GM18526 (cell line): ENCODE data around the gene CAMK2G.

ENCODE experiments used
- POLR2A ChIP-seq: IDR thresholded peaks from 3 replicates; pipeline ENCODE4 v1.6.1; 2011; ENCODE audit not compliant: insufficient read length; ENCODE audit errors: extremely low read depth

Gene CAMK2G

GRCh38 chr10:73872190-73872710 lies 2.1 kb downstream of the CAMK2G start:
- TF ChIP-seq POLR2A, result no peak

- no peak for TF ChIP-seq POLR2A
Observed at GRCh38 chr10:73871295-73872189, 2.8 kb downstream of the CAMK2G start.

- TF ChIP-seq POLR2A, result no peak
Observed at GRCh38 chr10:73868655-73869195, 5.6 kb downstream of the CAMK2G start.

GRCh38 chr10:73867871-73868631 lies 6.3 kb downstream of the CAMK2G start:
- TF ChIP-seq POLR2A, result no peak

- TF ChIP-seq POLR2A, result no peak
Observed at GRCh38 chr10:73867126-73867807, 7.1 kb downstream of the CAMK2G start.

- TF ChIP-seq POLR2A, result no peak
Observed at GRCh38 chr10:73866621-73867020, 7.7 kb downstream of the CAMK2G start.

- peak; percentile 26 for TF ChIP-seq POLR2A
Observed at GRCh38 chr10:73865459-73866442, 8.6 kb downstream of the CAMK2G start.

GRCh38 chr10:73865107-73865458 lies 9.3 kb downstream of the CAMK2G start:
- TF ChIP-seq POLR2A, result no peak

- TF ChIP-seq POLR2A, result no peak
Observed at GRCh38 chr10:73864229-73864628, 10.1 kb downstream of the CAMK2G start.

GRCh38 chr10:73863039-73863817 lies 11.1 kb downstream of the CAMK2G start:
- TF ChIP-seq POLR2A, result no peak

GRCh38 chr10:73862011-73862410 lies 12.3 kb downstream of the CAMK2G start:
- TF ChIP-seq POLR2A, result no peak

- no peak for TF ChIP-seq POLR2A
Observed at GRCh38 chr10:73859784-73860491, 14.4 kb downstream of the CAMK2G start.

GRCh38 chr10:73859428-73859783 lies 14.9 kb downstream of the CAMK2G start:
- TF ChIP-seq POLR2A, result no peak
